Measurements from ENCODE around the gene STEAP4. TPM values are rescaled to one million over a fixed set of nuclear protein-coding genes. Genes with fewer than 3 reads are reported as not detected.

The STEAP4 gene
- polyA plus RNA-seq, 2 of the 4 experiments (the other 2 are of a cell fraction): not detected

- Histone ChIP-seq H3K4me2 (no peak overlapping the region), H3K27ac (no peak overlapping the region), H3K9me3 (peaks cover 5% of the 10 kb centered on the region; the same call in 1 of the 3 replicates), H3K4me3 (no peak overlapping the region), H3K4me1 (0 out of 3 replicates have a peak, but pooled peaks cover 3% of the 10 kb centered on the region)
- FAIRE-seq (no peak), ATAC-seq (peak; percentile 50 to 72; a peak in 5 of 6 replicates), DNase-seq (ENCODE audit: low read depth in 1 of 2, low spot score in 1 of 2) (peak; percentile 13 to 41)
- ChIA-PET CTCF (interaction anchor here (1.5 to 3.3 kb wide), 2 partner anchors 11 to 31 kb away, joined by 4 to 18 read pairs; no protein-coding TSS in a partner anchor), POLR2A (no interaction called here)
- 4% methylated on average over 2 of the region's 2 CpGs for WGBS (ENCODE audit: missing lambda C conversion rate)
- TF ChIP-seq MAFK (IDR thresholded peaks at IDR 0.05; ENCODE audit: partially characterized antibody) (peak; percentile 37), BHLHE40 (IDR thresholded peaks at IDR 0.05; ENCODE audit: low read depth, low read length) (no peak), POLR2AphosphoS2 (conservative IDR thresholded peaks at IDR 0.05; ENCODE audit: low read length) (no peak), RCOR1 (IDR thresholded peaks at IDR 0.05; ENCODE audit: low read depth, low read length) (no peak), CHD4 (IDR thresholded peaks at IDR 0.05; ENCODE audit: borderline replicate concordance) (no peak)
Measured at GRCh38 chr7:88254721-88255424, 51.8 kb downstream of the STEAP4 start.

- CTCF ChIA-PET: interaction anchor here (1.5 to 3.3 kb wide), 2 partner anchors 10 to 32 kb away, joined by 4 to 18 read pairs; no protein-coding TSS in a partner anchor
- Histone ChIP-seq H3K4me2 (no peak overlapping the region), H3K9me3 (peaks cover 5% of the 10 kb centered on the region; the same call in 1 of the 3 replicates), H3K27ac (no peak overlapping the region), H3K4me1 (0 out of 3 replicates have a peak, but pooled peaks cover 3% of the 10 kb centered on the region), H3K4me3 (no peak overlapping the region)
- ATAC-seq (no peak), DNase-seq (ENCODE audit: low read depth in 1 of 2, low spot score in 1 of 2) (no peak), FAIRE-seq (no peak)
- TF ChIP-seq MAX (IDR thresholded peaks at IDR 0.05): no peak
- no peak for TF ChIP-seq RCOR1 (IDR thresholded peaks at IDR 0.05; ENCODE audit: low read depth, low read length)
- TF ChIP-seq, protein P1, sequence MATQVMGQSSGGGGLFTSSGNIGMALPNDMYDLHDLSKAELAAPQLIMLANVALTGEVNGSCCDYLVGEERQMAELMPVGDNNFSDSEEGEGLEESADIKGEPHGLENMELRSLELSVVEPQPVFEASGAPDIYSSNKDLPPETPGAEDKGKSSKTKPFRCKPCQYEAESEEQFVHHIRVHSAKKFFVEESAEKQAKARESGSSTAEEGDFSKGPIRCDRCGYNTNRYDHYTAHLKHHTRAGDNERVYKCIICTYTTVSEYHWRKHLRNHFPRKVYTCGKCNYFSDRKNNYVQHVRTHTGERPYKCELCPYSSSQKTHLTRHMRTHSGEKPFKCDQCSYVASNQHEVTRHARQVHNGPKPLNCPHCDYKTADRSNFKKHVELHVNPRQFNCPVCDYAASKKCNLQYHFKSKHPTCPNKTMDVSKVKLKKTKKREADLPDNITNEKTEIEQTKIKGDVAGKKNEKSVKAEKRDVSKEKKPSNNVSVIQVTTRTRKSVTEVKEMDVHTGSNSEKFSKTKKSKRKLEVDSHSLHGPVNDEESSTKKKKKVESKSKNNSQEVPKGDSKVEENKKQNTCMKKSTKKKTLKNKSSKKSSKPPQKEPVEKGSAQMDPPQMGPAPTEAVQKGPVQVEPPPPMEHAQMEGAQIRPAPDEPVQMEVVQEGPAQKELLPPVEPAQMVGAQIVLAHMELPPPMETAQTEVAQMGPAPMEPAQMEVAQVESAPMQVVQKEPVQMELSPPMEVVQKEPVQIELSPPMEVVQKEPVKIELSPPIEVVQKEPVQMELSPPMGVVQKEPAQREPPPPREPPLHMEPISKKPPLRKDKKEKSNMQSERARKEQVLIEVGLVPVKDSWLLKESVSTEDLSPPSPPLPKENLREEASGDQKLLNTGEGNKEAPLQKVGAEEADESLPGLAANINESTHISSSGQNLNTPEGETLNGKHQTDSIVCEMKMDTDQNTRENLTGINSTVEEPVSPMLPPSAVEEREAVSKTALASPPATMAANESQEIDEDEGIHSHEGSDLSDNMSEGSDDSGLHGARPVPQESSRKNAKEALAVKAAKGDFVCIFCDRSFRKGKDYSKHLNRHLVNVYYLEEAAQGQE (IDR thresholded peaks at IDR 0.05): no peak
- TF ChIP-seq ZSCAN20 (CRISPR knock-in tag; IDR thresholded peaks at IDR 0.05): no peak
- TF ChIP-seq ATOH8 (CRISPR knock-in tag; IDR thresholded peaks at IDR 0.05; ENCODE audit: low read depth): no peak
- no peak for TF ChIP-seq RNF2 (IDR thresholded peaks at IDR 0.05; ENCODE audit: borderline replicate concordance, low read depth)
- POLR2A ChIA-PET: no interaction called here
Measured at GRCh38 chr7:88253640-88254039, 53.1 kb downstream of the STEAP4 start.

DNA sequence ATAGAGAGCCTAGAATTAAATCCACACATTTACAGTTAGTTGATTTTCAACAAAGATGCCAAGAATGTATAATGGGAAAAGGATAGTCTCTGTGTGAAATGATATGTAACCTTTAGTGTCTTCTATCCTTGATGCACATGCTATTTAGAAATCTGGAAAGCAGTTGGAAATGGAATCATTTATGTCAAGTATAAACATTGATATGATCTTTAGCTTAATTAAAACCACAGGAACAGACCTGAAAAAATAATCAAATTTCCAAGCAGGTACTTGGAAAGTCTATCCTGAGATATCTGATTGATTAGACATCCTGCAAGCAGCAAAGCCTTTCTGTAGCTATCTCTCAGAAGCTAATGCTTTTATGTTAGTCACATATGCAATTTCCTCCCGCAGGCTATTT, 62.4 kb downstream of the STEAP4 start:
- DNase-seq (ENCODE audit: low read depth in 1 of 2, low spot score in 1 of 2) (no peak), FAIRE-seq (no peak), ATAC-seq (no peak)
- ChIA-PET CTCF (interaction anchor here (1.1 to 2.9 kb wide), 4 partner anchors 10 to 591 kb away, joined by 3 to 18 read pairs (median 10); no protein-coding TSS in a partner anchor), POLR2A (no interaction called here)
- Histone ChIP-seq H3K27ac (no peak overlapping the region), H3K4me3 (no peak overlapping the region), H3K4me1 (no peaks in the 10 kb centered on the region), H3K4me2 (no peak overlapping the region), H3K9me3 (no peaks in the 10 kb centered on the region)
- 50% methylated on average over 1 of the region's 1 CpG for WGBS (ENCODE audit: missing lambda C conversion rate)
- TF ChIP-seq HOXB5 (CRISPR knock-in tag; IDR thresholded peaks at IDR 0.05) (no peak), GATA3 (IDR thresholded peaks at IDR 0.05; ENCODE audit: borderline replicate concordance) (no peak), NPAS2 (CRISPR knock-in tag; IDR thresholded peaks at IDR 0.05; ENCODE audit: borderline replicate concordance) (no peak), BHLHE40 (IDR thresholded peaks at IDR 0.05; ENCODE audit: low read depth, low read length) (no peak), POLR2AphosphoS2 (conservative IDR thresholded peaks at IDR 0.05; ENCODE audit: low read length) (no peak), RFX5 (IDR thresholded peaks at IDR 0.05) (no peak), CBX2 (IDR thresholded peaks at IDR 0.05; ENCODE audit: borderline replicate concordance, low read depth) (no peak), CHD2 (IDR thresholded peaks at IDR 0.05; ENCODE audit: low read length, partially characterized antibody) (no peak), CEBPB (IDR thresholded peaks at IDR 0.05) (no peak), POLR2A (IDR thresholded peaks at IDR 0.05; ENCODE audit: low read length) (no peak), FOSB (CRISPR knock-in tag; IDR thresholded peaks at IDR 0.05) (no peak), HES2 (IDR thresholded peaks at IDR 0.05) (no peak), HEYL (CRISPR knock-in tag; IDR thresholded peaks at IDR 0.05) (no peak), SMC3 (IDR thresholded peaks at IDR 0.05) (no peak), NR3C1 (IDR thresholded peaks at IDR 0.05) (no peak), ESRRA (IDR thresholded peaks at IDR 0.05; ENCODE audit: borderline replicate concordance, low read length) (no peak), MAZ (IDR thresholded peaks at IDR 0.05; ENCODE audit: borderline replicate concordance, low read depth, low read length) (no peak)
- TF ChIP-seq, protein P1 (IDR thresholded peaks at IDR 0.05): no peak

Data from A549 (cell line).